Measurements from ENCODE around the gene TNS3.

Gene TNS3

GRCh38 chr7:47514367-47514766, 67.5 kb downstream of the TNS3 start:
- DNase-seq (ENCODE audit: low read depth): no peak
- no peak overlapping the region for H3K4me3 ChIP-seq (ENCODE audit: low read depth, low read length)

DNA sequence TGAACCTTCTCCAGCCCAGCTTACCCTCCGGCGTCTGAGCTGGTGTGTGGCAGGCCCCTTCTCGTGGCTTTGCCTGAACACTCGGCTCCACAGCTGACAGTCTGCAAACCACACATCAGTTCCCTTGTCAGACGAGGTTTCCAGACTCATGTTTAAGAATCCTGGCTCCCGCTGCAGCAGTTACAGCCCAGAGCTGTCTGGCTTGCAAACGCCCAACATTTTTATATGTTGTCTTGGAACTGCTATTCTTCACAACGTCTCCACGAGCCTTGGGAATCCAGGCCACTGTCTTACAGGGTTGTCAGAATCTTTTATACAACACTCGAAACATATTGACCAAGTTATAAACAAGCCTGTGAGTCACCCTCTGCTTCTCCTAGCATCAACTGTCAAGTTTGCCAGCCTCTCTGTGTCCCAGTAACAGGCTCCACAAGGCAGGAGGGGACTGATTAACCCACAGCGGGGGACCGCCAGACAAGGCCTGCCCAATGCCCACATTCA, 68.1 kb downstream of the TNS3 start:
- no peak for DNase-seq (ENCODE audit: low read depth)
- H3K4me3 ChIP-seq (ENCODE audit: low read depth, low read length): no peak overlapping the region

DNA sequence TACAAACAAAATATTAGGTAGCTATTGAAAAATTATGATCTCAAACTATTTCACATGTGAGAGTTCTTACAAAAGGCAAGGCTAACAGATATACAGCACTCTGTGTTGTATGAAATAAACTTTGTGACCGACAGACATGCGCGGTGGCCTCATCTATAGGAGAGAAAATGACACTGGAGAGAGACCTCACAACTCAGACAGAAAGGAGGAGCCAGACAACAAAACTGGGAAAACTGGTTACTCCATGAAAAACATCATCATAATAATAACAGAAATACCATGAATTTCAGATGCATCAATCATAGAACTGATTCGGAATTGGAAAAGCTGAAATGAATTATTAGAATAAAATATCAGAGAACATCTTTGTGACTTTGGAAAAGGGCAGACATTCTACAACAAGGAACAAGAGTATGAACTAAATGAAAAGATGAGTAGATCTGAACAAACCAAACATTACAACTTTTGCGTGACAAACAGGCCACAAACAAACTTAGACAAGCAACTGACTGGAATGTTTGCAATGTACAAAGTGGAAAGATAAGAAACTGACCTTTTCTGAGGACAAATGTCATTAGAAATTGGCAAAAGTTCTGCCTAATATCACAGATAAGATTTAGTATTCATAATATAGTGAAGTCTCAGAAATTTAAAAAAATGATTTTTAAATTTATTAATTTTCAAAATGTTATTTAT, 69.3 kb downstream of the TNS3 start:
- DNase-seq (ENCODE audit: low read depth): no peak

GRCh38 chr7:47511699-47512370, 70.1 kb downstream of the TNS3 start:
- DNase-seq (ENCODE audit: low read depth): no peak
- H3K4me3 ChIP-seq (ENCODE audit: low read depth, low read length): no peak overlapping the region

More for the DNA sequence above, 69.3 kb downstream of the TNS3 start:
- H3K4me3 ChIP-seq (ENCODE audit: low read depth, low read length): no peak overlapping the region

DNA sequence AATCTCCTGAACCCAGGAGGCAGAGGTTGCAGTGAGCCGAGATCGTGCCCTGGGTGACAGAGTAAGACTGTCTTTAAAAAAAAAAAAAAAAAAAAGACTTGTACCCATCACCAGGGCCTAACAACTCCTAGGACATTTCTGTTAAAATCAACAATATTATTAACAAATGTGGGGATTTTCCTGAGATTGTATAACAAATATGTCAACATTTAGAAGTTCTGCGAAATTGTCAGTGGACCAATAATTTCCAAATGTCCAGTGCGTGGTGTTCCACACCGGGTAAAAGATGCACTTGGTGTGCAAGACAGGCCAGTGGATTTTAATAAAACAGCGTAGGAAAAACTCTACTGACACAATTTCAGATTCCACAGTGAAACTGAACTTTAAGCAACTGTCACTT, 71.1 kb downstream of the TNS3 start:
- no peak overlapping the region for H3K4me3 ChIP-seq (ENCODE audit: low read depth, low read length)
- DNase-seq (ENCODE audit: low read depth): no peak

GRCh38 chr7:47510192-47510591, 71.7 kb downstream of the TNS3 start:
- no peak for DNase-seq (ENCODE audit: low read depth)
- no peak overlapping the region for H3K4me3 ChIP-seq (ENCODE audit: low read depth, low read length)

GRCh38 chr7:47509571-47509970, 72.3 kb downstream of the TNS3 start:
- DNase-seq (ENCODE audit: low read depth): no peak
- no peak overlapping the region for H3K4me3 ChIP-seq (ENCODE audit: low read depth, low read length)

- H3K4me3 ChIP-seq (ENCODE audit: low read depth, low read length): no peak overlapping the region
- DNase-seq (ENCODE audit: low read depth): no peak
These were observed 73.2 kb downstream of the TNS3 start for GRCh38 chr7:47508389-47509380.

DNA sequence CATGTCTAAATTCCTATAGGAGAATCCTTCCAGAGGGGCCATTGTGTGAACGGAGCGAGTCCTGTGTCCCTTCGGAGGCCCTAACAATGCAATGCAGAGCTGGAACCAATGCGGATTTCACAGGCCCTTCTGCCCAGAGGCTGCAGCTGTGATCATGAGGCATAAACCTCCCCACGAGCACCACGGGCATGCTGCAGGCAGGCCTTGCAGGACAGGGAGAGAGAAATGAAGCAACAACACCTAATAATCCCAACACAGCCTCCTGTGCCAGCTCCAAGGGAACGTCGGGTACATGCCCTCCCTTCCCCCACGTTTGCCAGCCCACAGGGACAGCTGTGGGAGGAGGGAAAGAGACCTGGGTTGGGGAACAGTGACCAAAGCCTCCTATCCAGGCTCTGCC, 74.4 kb downstream of the TNS3 start:
- H3K4me3 ChIP-seq (ENCODE audit: low read depth, low read length): no peak overlapping the region
- DNase-seq (ENCODE audit: low read depth): no peak

DNA sequence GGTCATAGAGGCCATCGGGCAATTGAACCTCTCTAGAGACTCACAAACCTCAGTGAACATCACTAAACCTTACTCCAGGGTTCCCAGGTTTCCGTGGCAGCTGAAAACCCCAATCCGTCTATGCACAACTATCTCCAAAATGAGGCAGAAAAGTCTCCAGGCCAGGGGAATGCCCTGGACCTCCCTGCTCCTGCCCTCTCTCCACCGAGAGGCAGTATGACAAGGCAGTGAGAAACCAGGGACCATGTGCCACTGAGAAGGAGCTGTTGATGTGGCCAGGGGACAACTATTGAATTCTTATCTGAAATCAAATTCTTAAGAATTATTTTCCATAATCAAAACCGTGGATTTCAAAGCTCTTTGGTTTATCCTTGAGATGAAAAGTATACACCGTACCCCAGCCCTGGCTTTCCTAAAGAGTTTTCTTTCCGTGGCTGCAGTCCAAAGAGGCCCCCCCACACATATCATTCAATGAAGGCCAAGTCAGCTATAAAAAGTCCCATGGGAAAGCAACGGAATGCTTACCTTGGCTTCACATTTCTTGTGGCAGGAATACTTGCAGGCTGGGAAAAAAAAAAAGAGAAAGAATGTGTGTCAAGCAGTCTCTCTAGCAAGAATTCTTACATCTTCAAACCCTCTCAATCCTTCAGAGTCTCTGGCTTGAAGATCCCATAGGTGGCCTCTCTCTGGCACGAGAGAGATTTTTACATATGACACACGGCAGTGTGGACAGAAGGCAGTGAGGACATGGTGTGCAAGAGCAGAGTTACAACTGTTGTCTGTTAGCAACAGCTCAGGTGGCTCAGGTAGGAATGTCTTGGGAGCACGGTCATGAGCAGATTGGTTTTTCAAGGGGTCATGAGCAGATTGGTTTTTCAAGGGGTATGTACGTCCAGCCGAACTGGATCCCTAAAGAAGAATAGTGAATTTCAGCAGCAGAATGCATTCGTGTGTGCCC, 75.2 kb downstream of the TNS3 start:
- peak; percentile 89 for DNase-seq (ENCODE audit: low read depth)
- no peak overlapping the region for H3K4me3 ChIP-seq (ENCODE audit: low read depth, low read length)

DNA sequence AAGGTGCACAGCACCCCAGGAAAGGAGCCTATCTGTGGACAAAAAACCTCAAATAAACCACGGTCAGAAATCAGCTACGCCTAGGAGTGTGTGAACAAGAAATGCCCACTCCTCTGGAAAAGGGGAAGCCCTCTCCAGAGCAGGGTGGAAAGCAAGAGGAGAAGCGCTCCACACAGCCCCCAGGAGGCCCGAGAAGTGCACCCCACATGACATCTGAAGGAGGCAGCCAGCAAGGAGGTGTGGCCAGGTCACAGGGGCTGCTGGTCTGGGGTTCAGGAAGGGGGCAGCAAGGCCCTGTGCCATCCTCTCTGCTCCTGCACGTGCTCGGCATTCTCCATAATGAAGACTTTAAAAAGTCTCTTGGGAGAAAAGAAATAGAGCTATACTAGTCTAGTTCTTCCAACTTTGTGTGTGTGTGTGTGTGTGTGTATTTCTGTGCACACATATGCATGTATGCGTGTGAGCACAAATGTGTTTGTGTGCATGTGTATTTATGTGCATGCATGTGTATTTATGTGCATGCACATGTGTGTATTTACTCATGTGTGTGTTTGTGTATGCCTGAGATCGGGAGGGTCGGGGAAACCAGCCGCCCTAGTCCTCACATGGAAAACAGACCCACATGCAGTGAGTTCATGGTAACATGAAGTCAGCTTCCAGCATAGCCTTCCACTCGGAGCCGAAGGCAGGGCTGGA, 76.5 kb downstream of the TNS3 start:
- DNase-seq (ENCODE audit: low read depth): no peak
- H3K4me3 ChIP-seq (ENCODE audit: low read depth, low read length): no peak overlapping the region

- no peak overlapping the region for H3K4me3 ChIP-seq (ENCODE audit: low read depth, low read length)
- DNase-seq (ENCODE audit: low read depth): no peak
These were observed 77.2 kb downstream of the TNS3 start for GRCh38 chr7:47504551-47505311.

DNA sequence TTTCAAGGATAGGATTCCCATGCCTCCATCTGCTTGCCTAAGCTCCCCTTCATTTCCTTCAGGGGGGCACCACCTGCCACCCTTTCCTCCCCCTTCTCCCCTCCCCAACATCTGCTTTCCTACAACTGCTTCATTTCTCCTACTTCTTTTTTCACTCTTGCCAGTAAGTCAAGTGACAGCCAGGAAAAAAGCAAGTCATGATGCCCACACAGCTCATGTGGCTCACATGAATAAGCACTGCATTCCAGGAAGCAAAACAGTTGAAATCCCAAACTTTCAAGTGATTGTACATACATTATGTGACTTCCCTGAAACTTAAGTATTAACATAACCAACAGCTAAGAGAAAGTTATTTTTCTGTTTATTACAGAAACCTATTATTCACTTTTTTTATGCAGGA, 78.6 kb downstream of the TNS3 start:
- no peak overlapping the region for H3K4me3 ChIP-seq (ENCODE audit: low read depth, low read length)
- no peak for DNase-seq (ENCODE audit: low read depth)

GRCh38 chr7:47502240-47502877, 79.6 kb downstream of the TNS3 start:
- DNase-seq (ENCODE audit: low read depth): no peak
- H3K4me3 ChIP-seq (ENCODE audit: low read depth, low read length): no peak overlapping the region

DNA sequence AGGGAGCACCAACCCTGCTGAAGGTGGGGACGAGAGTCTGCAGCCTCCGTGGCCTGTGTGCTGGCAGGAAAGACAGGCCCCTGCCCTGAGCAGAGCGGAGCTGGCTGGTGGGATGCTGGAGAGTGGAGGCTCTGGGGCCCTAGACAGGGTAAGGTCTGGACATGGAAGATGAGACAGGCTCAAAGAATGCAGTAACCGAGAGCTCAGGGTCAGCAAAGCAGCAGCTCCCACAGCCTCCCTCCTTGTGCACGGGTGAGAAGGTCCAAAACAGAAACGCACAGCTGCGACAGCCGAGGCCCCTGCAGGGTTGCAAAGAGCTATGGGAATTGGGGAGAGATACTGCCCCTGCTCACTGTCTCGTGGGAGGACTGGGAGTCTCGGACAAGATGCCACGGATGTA, 80.5 kb downstream of the TNS3 start:
- H3K4me3 ChIP-seq (ENCODE audit: low read depth, low read length): no peak overlapping the region
- peak; percentile 86 for DNase-seq (ENCODE audit: low read depth)

DNA sequence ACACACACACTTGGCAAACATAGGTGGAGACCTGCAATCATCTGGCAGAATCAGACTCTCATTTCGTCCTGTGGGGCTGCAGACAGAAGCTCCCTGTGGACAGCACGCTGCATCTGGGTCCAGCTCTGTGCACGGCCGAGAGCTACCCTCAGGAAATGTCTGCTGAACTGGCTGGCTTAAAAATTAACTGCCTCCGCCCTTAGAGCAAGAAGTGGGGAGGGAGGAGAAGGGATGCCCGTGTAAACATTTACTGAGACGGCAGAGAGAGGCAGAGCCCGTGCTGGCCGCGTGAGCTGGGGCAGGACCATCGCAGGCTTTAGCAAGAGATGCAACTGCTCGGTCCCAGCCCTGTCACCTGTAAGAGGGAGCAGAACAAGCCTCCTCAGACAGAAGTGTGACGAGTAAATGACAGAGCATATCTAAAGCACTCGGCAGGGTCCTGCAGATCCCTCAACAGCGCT, 81.8 kb downstream of the TNS3 start:
- DNase-seq (ENCODE audit: low read depth): no peak
- H3K4me3 ChIP-seq (ENCODE audit: low read depth, low read length): no peak overlapping the region
